HEK293T (cell line): ENCODE results near the gene PHLPP1.

Experiments used
- BHLHE40 ChIP-seq: fragments of 450-650 bp; IDR thresholded peaks from 2 replicates; pipeline ENCODE4 v1.6.1; 2016; ENCODE audit warnings: mild to moderate bottlenecking, moderate library complexity, borderline replicate concordance
- FOXA1 ChIP-seq: fragments of 450-650 bp; IDR thresholded peaks from 2 replicates; pipeline ENCODE4 v1.6.1; 2016; ENCODE audit warnings: mild to moderate bottlenecking
- FOXM1 ChIP-seq: fragments of 450-650 bp; IDR thresholded peaks from 2 replicates; pipeline ENCODE4 v1.6.1; 2017; ENCODE audit warnings: mild to moderate bottlenecking, borderline replicate concordance
- HDGF ChIP-seq: fragments of 450-650 bp; IDR thresholded peaks from 2 replicates; pipeline ENCODE4 v1.6.1; 2017; ENCODE audit warnings: antibody characterized with exemption, borderline replicate concordance
- L3MBTL2 ChIP-seq: fragments of 450-650 bp; conservative IDR thresholded peaks from 2 replicates; pipeline ENCODE4 v1.6.1; 2016; ENCODE audit warnings: mild to moderate bottlenecking
- SP1 ChIP-seq: fragments of 450-650 bp; IDR thresholded peaks from 2 replicates; pipeline ENCODE4 v1.6.1; 2017
- SUZ12 ChIP-seq: fragments of 450-650 bp; IDR thresholded peaks from 2 replicates; pipeline ENCODE4 v1.6.1; 2016; ENCODE audit warnings: mild to moderate bottlenecking
- TARDBP ChIP-seq: fragments of 450-650 bp; IDR thresholded peaks from 2 replicates; pipeline ENCODE4 v1.6.1; 2016
- ZNF384 ChIP-seq: fragments of 450-650 bp; IDR thresholded peaks from 2 replicates; pipeline ENCODE4 v1.6.1; 2016

GRCh38 chr18:62938487-62938886, 223.1 kb downstream of the PHLPP1 start:
- no peak for TF ChIP-seq TARDBP
- TF ChIP-seq SP1 = no peak
- TF ChIP-seq L3MBTL2 = no peak
- no peak for TF ChIP-seq FOXA1
- no peak for TF ChIP-seq BHLHE40
- no peak for TF ChIP-seq FOXM1
- TF ChIP-seq SUZ12 = no peak
- no peak for TF ChIP-seq HDGF
- no peak for TF ChIP-seq ZNF384
